Activated CD4-positive, alpha-beta T cell treated with anti-CD3 and anti-CD28 coated beads, Interleukin-2, Interleukin-6, amounts not matched to agents 100 ng/mL and 50 ng/mL, durations not matched to agents 16 hours and 8 hours (primary cell): ENCODE data around the gene CPOX.
"Not testable (repeated sequence)": the region's sequence is repeated elsewhere in the genome, so short reads cannot be mapped to it uniquely, and the experiment has no call there.

Experiments used
- DNase-seq: peaks from one replicate; pipeline ENCODE4 v3.0.0-alpha.2; 2020

The CPOX gene

GRCh38 chr3:98593046-98593936 is at the start of gene CPOX:
CPOX (minus strand) TSS chr3:98593611; CDS start chr3:98593504, 107 bp downstream.
- DNase-seq, result peak; percentile 94

- DNase-seq, result not testable (repeated sequence)
Measured at GRCh38 chr3:98642769-98643168, 49.4 kb upstream of the CPOX start.

- DNase-seq, result not testable (repeated sequence)
Measured at GRCh38 chr3:98641756-98642155, 48.3 kb upstream of the CPOX start.

GRCh38 chr3:98638515-98638914 is 45.1 kb upstream of the CPOX start:
- DNase-seq, result not testable (repeated sequence)

GRCh38 chr3:98630416-98630815 is 37.0 kb upstream of the CPOX start:
- no peak for DNase-seq

- no peak for DNase-seq
Measured at GRCh38 chr3:98628317-98628716, 34.9 kb upstream of the CPOX start.

- DNase-seq, result no peak
Measured at GRCh38 chr3:98626151-98626550, 32.7 kb upstream of the CPOX start.

- DNase-seq, result no peak
Measured at GRCh38 chr3:98623572-98624280, 30.3 kb upstream of the CPOX start.

- no peak for DNase-seq
Measured at GRCh38 chr3:98617841-98618240, 24.4 kb upstream of the CPOX start.

- DNase-seq, result no peak
Measured at GRCh38 chr3:98613616-98614015, 20.2 kb upstream of the CPOX start.

GRCh38 chr3:98612996-98613517 is 19.6 kb upstream of the CPOX start:
- no peak for DNase-seq

GRCh38 chr3:98612587-98612986 is 19.2 kb upstream of the CPOX start:
- DNase-seq, result no peak

GRCh38 chr3:98608029-98608428 is 14.6 kb upstream of the CPOX start:
- DNase-seq, result no peak

- DNase-seq, result no peak
Measured at GRCh38 chr3:98603580-98603979, 10.2 kb upstream of the CPOX start.

GRCh38 chr3:98602078-98602678 is 8.8 kb upstream of the CPOX start:
- DNase-seq, result peak; percentile 53

- DNase-seq, result no peak
Measured at GRCh38 chr3:98601180-98601579, 7.8 kb upstream of the CPOX start.

GRCh38 chr3:98600412-98601095 is 7.1 kb upstream of the CPOX start:
- no peak for DNase-seq

- DNase-seq, result no peak
Measured at GRCh38 chr3:98599647-98600411, 6.4 kb upstream of the CPOX start.

GRCh38 chr3:98598492-98598891 is 5.1 kb upstream of the CPOX start:
- no peak for DNase-seq

- DNase-seq, result peak; percentile 51
Measured at GRCh38 chr3:98596541-98597500, 3.4 kb upstream of the CPOX start.

- DNase-seq, result no peak
Measured at GRCh38 chr3:98596087-98596486, 2.7 kb upstream of the CPOX start.
